WTC11 (cell line): Measurements from ENCODE around the gene PLCG1. TPM values are rescaled to one million over a fixed set of nuclear protein-coding genes. Genes with fewer than 3 reads are reported as not detected.

Experiments used
- ATAC-seq: fragments of 200-7000 bp; cut with Tn5 transposase; 2 replicates; pipeline ENCODE4 v1.10.0; 2021; ENCODE audit warnings: mild to moderate bottlenecking, moderate library complexity
- CTCF ChIA-PET: fragments of 300-600 bp; sonication (Branson Sonifier 250); formaldehyde crosslinking; loops from one replicate; lab custom pipeline; 2021; ENCODE audit warnings: antibody characterized with exemption; lab: Charles Lee
- POLR2A ChIA-PET: fragments of 350-600 bp; sonication (Branson Sonifier 250); formaldehyde crosslinking; loops from one replicate; lab custom pipeline; 2021; ENCODE audit warnings: antibody characterized with exemption; lab: Charles Lee
- DNase-seq: peaks from one replicate; pipeline ENCODE4 v3.0.0; 2021; ENCODE audit warnings: low spot score
- H3K27ac Mint-ChIP-seq: 2 replicates; pipeline ENCODE4 v1.8.0; 2021; ENCODE audit warnings: mixed read lengths
- H3K27me3 Mint-ChIP-seq: 2 replicates; pipeline ENCODE4 v1.8.0; 2021; ENCODE audit warnings: low read depth, mild to moderate bottlenecking, moderate library complexity, mixed read lengths
- H3K36me3 Mint-ChIP-seq: 2 replicates; pipeline ENCODE4 v1.8.0; 2021; ENCODE audit warnings: mixed read lengths
- H3K4me1 Mint-ChIP-seq: 2 replicates; pipeline ENCODE4 v1.8.0; 2022; ENCODE audit warnings: mixed read lengths
- H3K4me3 Mint-ChIP-seq: 2 replicates; pipeline ENCODE4 v1.8.0; 2021; ENCODE audit warnings: mild to moderate bottlenecking, moderate library complexity, mixed read lengths
- H3K9me3 Mint-ChIP-seq: 2 replicates; pipeline ENCODE4 v1.8.0; 2021; ENCODE audit warnings: mixed read lengths
- EMX1 ChIP-seq: fragments of 250-450 bp; sonication (Bioruptor Pico); IDR thresholded peaks from 2 replicates; pipeline ENCODE4 v1.8.0; 2021; ENCODE audit warnings: mild to moderate bottlenecking
- FOXK1 ChIP-seq: sonication (generic); formaldehyde crosslinking; IDR thresholded peaks from 2 replicates; pipeline ENCODE4 v1.8.0; 2022; ENCODE audit warnings: mild to moderate bottlenecking, moderate library complexity, missing genetic modification reagents
- GABPB1 ChIP-seq: sonication (generic); formaldehyde crosslinking; IDR thresholded peaks from 2 replicates; pipeline ENCODE4 v1.8.1; 2023; ENCODE audit warnings: mild to moderate bottlenecking, missing genetic modification reagents
- IRF2 ChIP-seq: sonication (generic); formaldehyde crosslinking; IDR thresholded peaks from 2 replicates; pipeline ENCODE4 v1.8.0; 2022; ENCODE audit warnings: low read depth, missing genetic modification reagents, borderline replicate concordance
- MXD4 ChIP-seq: fragments of 250-450 bp; sonication (Bioruptor Pico); IDR thresholded peaks from 2 replicates; pipeline ENCODE4 v1.8.0; 2021; ENCODE audit warnings: mild to moderate bottlenecking, moderate library complexity, borderline replicate concordance
- MYBL2 ChIP-seq: sonication (generic); formaldehyde crosslinking; IDR thresholded peaks from 2 replicates; pipeline ENCODE4 v1.8.1; 2023; ENCODE audit warnings: mild to moderate bottlenecking, moderate library complexity, missing genetic modification reagents
- NFATC4 ChIP-seq: fragments of 250-450 bp; sonication (Bioruptor Pico); IDR thresholded peaks from 2 replicates; pipeline ENCODE4 v1.9.0; 2021; ENCODE audit warnings: mild to moderate bottlenecking
- NR1H2 ChIP-seq: sonication (generic); formaldehyde crosslinking; IDR thresholded peaks from 2 replicates; pipeline ENCODE4 v1.9.0; 2021; ENCODE audit warnings: mild to moderate bottlenecking, moderate library complexity, missing genetic modification reagents
- SMAD3 ChIP-seq: sonication (generic); formaldehyde crosslinking; IDR thresholded peaks from 2 replicates; pipeline ENCODE4 v1.8.0; 2022; ENCODE audit warnings: missing genetic modification reagents, mild to moderate bottlenecking, borderline replicate concordance
- TCF7 ChIP-seq: sonication (generic); formaldehyde crosslinking; IDR thresholded peaks from 2 replicates; pipeline ENCODE4 v1.8.0; 2022; ENCODE audit warnings: mild to moderate bottlenecking, low read depth, missing genetic modification reagents, moderate library complexity
- ZNF317 ChIP-seq: sonication (generic); formaldehyde crosslinking; IDR thresholded peaks from 2 replicates; pipeline ENCODE4 v1.8.1; 2023; ENCODE audit warnings: low read depth, mild to moderate bottlenecking, moderate library complexity, missing genetic modification reagents, borderline replicate concordance
- total RNA-seq: library from RNA; stranded (reverse); gene quantifications from 3 replicates; pipeline ENCODE4 v1.2.3, GENCODE V29; 2021
- TF ChIP-seq, protein P1 (sequence below): sonication (generic); formaldehyde crosslinking; IDR thresholded peaks from 2 replicates; pipeline ENCODE4 v1.8.1; 2023; ENCODE audit warnings: mild to moderate bottlenecking, missing genetic modification reagents, borderline replicate concordance
- TF ChIP-seq, protein P2 (sequence below): sonication (generic); formaldehyde crosslinking; IDR thresholded peaks from 2 replicates; pipeline ENCODE4 v1.8.1; 2022; ENCODE audit warnings: mild to moderate bottlenecking, missing genetic modification reagents, moderate library complexity, borderline replicate concordance
- TF ChIP-seq, protein P3 (sequence below): fragments of 250-450 bp; sonication (Bioruptor Pico); conservative IDR thresholded peaks from 2 replicates; pipeline ENCODE4 v1.9.0; 2021; ENCODE audit warnings: mild to moderate bottlenecking
- TF ChIP-seq, protein P4 (sequence below): sonication (generic); formaldehyde crosslinking; IDR thresholded peaks from 2 replicates; pipeline ENCODE4 v1.8.1; 2023; ENCODE audit warnings: mild to moderate bottlenecking, moderate library complexity, missing genetic modification reagents
- TF ChIP-seq, protein P5 (sequence below): sonication (generic); formaldehyde crosslinking; IDR thresholded peaks from 2 replicates; pipeline ENCODE4 v1.8.0; 2022; ENCODE audit warnings: mild to moderate bottlenecking, missing genetic modification reagents
- TF ChIP-seq, protein P6 (sequence below): sonication (generic); formaldehyde crosslinking; IDR thresholded peaks from 2 replicates; pipeline ENCODE4 v1.8.1; 2022; ENCODE audit warnings: mild to moderate bottlenecking, moderate library complexity, missing genetic modification reagents

The PLCG1 gene
- total RNA-seq, 1 experiment from 2014 or later, result 201 TPM

DNA sequence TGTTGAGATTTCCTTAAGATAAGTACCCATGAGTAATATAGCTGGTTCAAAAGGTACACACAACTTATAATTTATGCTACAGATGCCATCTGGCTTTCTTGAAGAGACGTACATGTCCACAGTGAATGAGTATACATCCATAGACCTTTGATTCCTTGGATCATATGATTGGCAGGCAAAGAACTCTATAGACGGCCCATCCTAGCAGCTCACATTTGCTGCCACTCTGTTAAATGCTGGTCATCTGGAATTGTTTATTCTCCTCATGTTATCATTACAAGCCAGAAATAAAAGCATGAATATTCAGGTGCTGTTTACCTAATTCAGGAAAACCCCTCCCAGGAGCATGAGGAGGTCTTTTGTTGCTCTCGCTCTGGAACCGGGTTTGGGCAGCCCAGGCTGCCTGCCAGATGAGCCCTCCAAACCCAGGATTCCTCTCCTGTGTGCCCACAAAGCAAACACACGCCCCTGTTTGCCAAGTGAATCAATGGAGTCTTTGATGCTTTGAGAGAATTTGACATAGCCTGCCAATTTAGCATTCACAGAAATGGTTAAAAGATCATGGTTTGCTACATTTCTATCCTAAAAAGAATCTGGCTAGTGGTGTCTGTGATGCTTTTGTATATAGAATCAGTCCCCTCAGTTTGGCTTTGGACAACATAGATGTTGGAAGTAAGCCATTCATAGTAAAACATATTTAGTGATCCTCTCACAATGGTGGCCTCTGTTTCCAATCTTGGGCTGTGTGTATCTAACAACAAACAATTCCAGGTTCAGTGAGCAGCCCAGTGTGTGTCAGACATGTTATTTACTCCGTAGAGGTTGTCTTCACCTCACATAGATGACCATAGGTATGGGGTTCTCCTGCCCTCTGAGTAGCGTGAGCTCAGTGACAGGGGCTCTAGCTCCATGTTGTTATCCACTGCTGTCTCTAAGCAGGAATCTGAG, 17.5 kb upstream of the PLCG1 start:
- CTCF ChIA-PET, result interaction anchor here (3.1 kb wide), 1 partner anchor 16 kb away, joined by 11 read pairs; no protein-coding TSS in a partner anchor
- no peak for DNase-seq
- TF ChIP-seq, protein P1, sequence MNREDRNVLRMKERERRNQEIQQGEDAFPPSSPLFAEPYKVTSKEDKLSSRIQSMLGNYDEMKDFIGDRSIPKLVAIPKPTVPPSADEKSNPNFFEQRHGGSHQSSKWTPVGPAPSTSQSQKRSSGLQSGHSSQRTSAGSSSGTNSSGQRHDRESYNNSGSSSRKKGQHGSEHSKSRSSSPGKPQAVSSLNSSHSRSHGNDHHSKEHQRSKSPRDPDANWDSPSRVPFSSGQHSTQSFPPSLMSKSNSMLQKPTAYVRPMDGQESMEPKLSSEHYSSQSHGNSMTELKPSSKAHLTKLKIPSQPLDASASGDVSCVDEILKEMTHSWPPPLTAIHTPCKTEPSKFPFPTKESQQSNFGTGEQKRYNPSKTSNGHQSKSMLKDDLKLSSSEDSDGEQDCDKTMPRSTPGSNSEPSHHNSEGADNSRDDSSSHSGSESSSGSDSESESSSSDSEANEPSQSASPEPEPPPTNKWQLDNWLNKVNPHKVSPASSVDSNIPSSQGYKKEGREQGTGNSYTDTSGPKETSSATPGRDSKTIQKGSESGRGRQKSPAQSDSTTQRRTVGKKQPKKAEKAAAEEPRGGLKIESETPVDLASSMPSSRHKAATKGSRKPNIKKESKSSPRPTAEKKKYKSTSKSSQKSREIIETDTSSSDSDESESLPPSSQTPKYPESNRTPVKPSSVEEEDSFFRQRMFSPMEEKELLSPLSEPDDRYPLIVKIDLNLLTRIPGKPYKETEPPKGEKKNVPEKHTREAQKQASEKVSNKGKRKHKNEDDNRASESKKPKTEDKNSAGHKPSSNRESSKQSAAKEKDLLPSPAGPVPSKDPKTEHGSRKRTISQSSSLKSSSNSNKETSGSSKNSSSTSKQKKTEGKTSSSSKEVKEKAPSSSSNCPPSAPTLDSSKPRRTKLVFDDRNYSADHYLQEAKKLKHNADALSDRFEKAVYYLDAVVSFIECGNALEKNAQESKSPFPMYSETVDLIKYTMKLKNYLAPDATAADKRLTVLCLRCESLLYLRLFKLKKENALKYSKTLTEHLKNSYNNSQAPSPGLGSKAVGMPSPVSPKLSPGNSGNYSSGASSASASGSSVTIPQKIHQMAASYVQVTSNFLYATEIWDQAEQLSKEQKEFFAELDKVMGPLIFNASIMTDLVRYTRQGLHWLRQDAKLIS (CRISPR knock-in tag), result no peak
- TF ChIP-seq IRF2 (CRISPR knock-in tag), result no peak
- no peak for TF ChIP-seq ZNF317 (CRISPR knock-in tag)
- no peak for TF ChIP-seq FOXK1 (CRISPR knock-in tag)
- TF ChIP-seq, protein P2, sequence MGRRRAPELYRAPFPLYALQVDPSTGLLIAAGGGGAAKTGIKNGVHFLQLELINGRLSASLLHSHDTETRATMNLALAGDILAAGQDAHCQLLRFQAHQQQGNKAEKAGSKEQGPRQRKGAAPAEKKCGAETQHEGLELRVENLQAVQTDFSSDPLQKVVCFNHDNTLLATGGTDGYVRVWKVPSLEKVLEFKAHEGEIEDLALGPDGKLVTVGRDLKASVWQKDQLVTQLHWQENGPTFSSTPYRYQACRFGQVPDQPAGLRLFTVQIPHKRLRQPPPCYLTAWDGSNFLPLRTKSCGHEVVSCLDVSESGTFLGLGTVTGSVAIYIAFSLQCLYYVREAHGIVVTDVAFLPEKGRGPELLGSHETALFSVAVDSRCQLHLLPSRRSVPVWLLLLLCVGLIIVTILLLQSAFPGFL, result no peak
- TF ChIP-seq, protein P3, sequence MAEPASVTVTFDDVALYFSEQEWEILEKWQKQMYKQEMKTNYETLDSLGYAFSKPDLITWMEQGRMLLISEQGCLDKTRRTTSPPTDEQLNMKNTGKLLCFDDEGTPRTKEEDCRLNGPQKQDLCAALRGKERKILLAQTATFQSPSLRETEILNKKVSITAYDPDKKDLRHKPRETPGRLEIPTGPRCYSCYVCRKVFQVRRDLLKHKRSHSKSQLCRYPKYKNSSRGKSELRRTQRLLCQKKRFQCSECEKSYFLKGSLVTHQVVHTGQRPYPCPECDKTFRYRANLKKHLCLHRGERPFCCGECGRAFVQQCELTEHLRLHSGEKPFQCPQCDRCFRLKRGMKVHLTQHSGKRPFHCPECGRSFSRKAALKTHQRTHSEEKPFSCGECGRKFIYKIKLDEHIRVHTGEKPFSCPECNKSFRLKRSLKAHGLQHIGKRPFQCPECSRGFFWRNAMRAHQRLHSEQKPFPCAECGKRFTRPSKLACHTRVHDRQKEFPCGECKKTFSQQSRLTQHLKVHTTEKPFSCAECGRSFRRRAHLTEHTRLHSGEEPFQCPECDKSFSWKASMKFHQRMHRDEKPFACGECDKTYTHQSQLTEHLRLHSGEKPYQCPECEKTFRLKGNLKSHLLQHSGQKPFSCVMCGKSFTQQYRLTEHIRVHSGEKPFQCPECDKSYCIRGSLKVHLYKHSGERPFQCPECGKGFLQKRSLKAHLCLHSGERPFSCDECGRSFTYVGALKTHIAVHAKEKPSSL (CRISPR knock-in tag), result no peak
- no peak for TF ChIP-seq SMAD3 (CRISPR knock-in tag)
- TF ChIP-seq, protein P4, sequence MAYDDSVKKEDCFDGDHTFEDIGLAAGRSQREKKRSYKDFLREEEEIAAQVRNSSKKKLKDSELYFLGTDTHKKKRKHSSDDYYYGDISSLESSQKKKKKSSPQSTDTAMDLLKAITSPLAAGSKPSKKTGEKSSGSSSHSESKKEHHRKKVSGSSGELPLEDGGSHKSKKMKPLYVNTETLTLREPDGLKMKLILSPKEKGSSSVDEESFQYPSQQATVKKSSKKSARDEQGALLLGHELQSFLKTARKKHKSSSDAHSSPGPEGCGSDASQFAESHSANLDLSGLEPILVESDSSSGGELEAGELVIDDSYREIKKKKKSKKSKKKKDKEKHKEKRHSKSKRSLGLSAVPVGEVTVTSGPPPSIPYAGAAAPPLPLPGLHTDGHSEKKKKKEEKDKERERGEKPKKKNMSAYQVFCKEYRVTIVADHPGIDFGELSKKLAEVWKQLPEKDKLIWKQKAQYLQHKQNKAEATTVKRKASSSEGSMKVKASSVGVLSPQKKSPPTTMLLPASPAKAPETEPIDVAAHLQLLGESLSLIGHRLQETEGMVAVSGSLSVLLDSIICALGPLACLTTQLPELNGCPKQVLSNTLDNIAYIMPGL (CRISPR knock-in tag), result no peak
- TF ChIP-seq EMX1, result no peak
- TF ChIP-seq, protein P5, sequence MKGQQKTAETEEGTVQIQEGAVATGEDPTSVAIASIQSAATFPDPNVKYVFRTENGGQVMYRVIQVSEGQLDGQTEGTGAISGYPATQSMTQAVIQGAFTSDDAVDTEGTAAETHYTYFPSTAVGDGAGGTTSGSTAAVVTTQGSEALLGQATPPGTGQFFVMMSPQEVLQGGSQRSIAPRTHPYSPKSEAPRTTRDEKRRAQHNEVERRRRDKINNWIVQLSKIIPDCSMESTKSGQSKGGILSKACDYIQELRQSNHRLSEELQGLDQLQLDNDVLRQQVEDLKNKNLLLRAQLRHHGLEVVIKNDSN (CRISPR knock-in tag), result no peak
- no peak for TF ChIP-seq NFATC4 (CRISPR knock-in tag)
- TF ChIP-seq MXD4 (CRISPR knock-in tag), result no peak
- TF ChIP-seq NR1H2 (CRISPR knock-in tag), result no peak
- TF ChIP-seq TCF7, result no peak
- TF ChIP-seq, protein P6, sequence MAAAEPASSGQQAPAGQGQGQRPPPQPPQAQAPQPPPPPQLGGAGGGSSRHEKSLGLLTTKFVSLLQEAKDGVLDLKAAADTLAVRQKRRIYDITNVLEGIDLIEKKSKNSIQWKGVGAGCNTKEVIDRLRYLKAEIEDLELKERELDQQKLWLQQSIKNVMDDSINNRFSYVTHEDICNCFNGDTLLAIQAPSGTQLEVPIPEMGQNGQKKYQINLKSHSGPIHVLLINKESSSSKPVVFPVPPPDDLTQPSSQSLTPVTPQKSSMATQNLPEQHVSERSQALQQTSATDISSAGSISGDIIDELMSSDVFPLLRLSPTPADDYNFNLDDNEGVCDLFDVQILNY (CRISPR knock-in tag), result no peak
- no peak for TF ChIP-seq GABPB1 (CRISPR knock-in tag)
- TF ChIP-seq MYBL2 (CRISPR knock-in tag), result no peak
- TF ChIP-seq, all 79 proteins: peak for 0
- Mint-ChIP-seq H3K4me1 (no peaks in the 10 kb centered on the region), H3K27me3 (no peaks in the 10 kb centered on the region), H3K4me3 (no peak overlapping the region), H3K36me3 (peaks cover 76% of the 10 kb centered on the region), H3K27ac (no peak overlapping the region), H3K9me3 (no peaks in the 10 kb centered on the region)
- POLR2A ChIA-PET, result no interaction called here
- ATAC-seq, result no peak
